ENCODE data around the gene PDE4C. TPM values are rescaled to one million over a fixed set of nuclear protein-coding genes. Genes with fewer than 3 reads are reported as not detected.

The PDE4C gene
- total RNA-seq, 1 donor from 2014 or later, result 0.85 TPM

- H3K27me3 Mint-ChIP-seq (ENCODE audit: unreplicated experiment), result peaks cover 29% of the 10 kb centered on the region
Measured at GRCh38 chr19:18262144-18262543, 35.9 kb upstream of the PDE4C start.

GRCh38 chr19:18261474-18261873 lies 35.2 kb upstream of the PDE4C start:
- peaks cover 29% of the 10 kb centered on the region for H3K27me3 Mint-ChIP-seq (ENCODE audit: unreplicated experiment)
- H3K4me1 Mint-ChIP-seq (ENCODE audit: unreplicated experiment), result no peaks in the 10 kb centered on the region
- no peak for DNase-seq (ENCODE audit: low spot score)
- no peak overlapping the region for H3K4me3 Mint-ChIP-seq (ENCODE audit: unreplicated experiment)
- no peaks in the 10 kb centered on the region for H3K9me3 Mint-ChIP-seq (ENCODE audit: unreplicated experiment)
- TF ChIP-seq CTCF (IDR thresholded peaks at IDR 0.05; ENCODE audit: unreplicated experiment), result no peak
- H3K27ac Mint-ChIP-seq (ENCODE audit: unreplicated experiment), result no peak overlapping the region
- H3K36me3 Mint-ChIP-seq (ENCODE audit: low read depth, unreplicated experiment), result peaks cover 6% of the 10 kb centered on the region

More at GRCh38 chr19:18262144-18262543, 35.9 kb upstream of the PDE4C start:
- Mint-ChIP-seq H3K4me3 (ENCODE audit: unreplicated experiment) (no peak overlapping the region), H3K36me3 (ENCODE audit: low read depth, unreplicated experiment) (peaks cover 6% of the 10 kb centered on the region), H3K27ac (ENCODE audit: unreplicated experiment) (no peak overlapping the region), H3K4me1 (ENCODE audit: unreplicated experiment) (no peaks in the 10 kb centered on the region), H3K9me3 (ENCODE audit: unreplicated experiment) (no peaks in the 10 kb centered on the region)
- no peak for DNase-seq (ENCODE audit: low spot score)
- no peak for TF ChIP-seq CTCF (IDR thresholded peaks at IDR 0.05; ENCODE audit: unreplicated experiment)

GRCh38 chr19:18259893-18260292 lies 33.7 kb upstream of the PDE4C start:
- no peak for TF ChIP-seq CTCF (IDR thresholded peaks at IDR 0.05; ENCODE audit: unreplicated experiment)
- DNase-seq (ENCODE audit: low spot score), result no peak
- Mint-ChIP-seq H3K9me3 (ENCODE audit: unreplicated experiment) (no peaks in the 10 kb centered on the region), H3K4me1 (ENCODE audit: unreplicated experiment) (no peaks in the 10 kb centered on the region), H3K27ac (ENCODE audit: unreplicated experiment) (no peak overlapping the region), H3K27me3 (ENCODE audit: unreplicated experiment) (peaks cover 18% of the 10 kb centered on the region), H3K36me3 (ENCODE audit: low read depth, unreplicated experiment) (no peaks in the 10 kb centered on the region), H3K4me3 (ENCODE audit: unreplicated experiment) (no peak overlapping the region)

- no peaks in the 10 kb centered on the region for H3K36me3 Mint-ChIP-seq (ENCODE audit: low read depth, unreplicated experiment)
Measured at GRCh38 chr19:18257503-18258470, 31.5 kb upstream of the PDE4C start.

More at GRCh38 chr19:18257503-18258470, 31.5 kb upstream of the PDE4C start:
- TF ChIP-seq CTCF (IDR thresholded peaks at IDR 0.05; ENCODE audit: unreplicated experiment), result no peak
- Mint-ChIP-seq H3K4me3 (ENCODE audit: unreplicated experiment) (no peak overlapping the region), H3K9me3 (ENCODE audit: unreplicated experiment) (no peaks in the 10 kb centered on the region), H3K27me3 (ENCODE audit: unreplicated experiment) (peaks cover 19% of the 10 kb centered on the region), H3K27ac (ENCODE audit: unreplicated experiment) (no peak overlapping the region), H3K4me1 (ENCODE audit: unreplicated experiment) (no peaks in the 10 kb centered on the region)
- DNase-seq (ENCODE audit: low spot score), result no peak
